ENCODE results near the gene HS3ST6.
"Not testable (repeated sequence)": the region's sequence is repeated elsewhere in the genome, so short reads cannot be mapped to it uniquely, and the experiment has no call there.

HS3ST6 gene

GRCh38 chr16:1926271-1926670, 8.1 kb upstream of the HS3ST6 start:
- no peak for DNase-seq (ENCODE audit: low spot score)

DNA sequence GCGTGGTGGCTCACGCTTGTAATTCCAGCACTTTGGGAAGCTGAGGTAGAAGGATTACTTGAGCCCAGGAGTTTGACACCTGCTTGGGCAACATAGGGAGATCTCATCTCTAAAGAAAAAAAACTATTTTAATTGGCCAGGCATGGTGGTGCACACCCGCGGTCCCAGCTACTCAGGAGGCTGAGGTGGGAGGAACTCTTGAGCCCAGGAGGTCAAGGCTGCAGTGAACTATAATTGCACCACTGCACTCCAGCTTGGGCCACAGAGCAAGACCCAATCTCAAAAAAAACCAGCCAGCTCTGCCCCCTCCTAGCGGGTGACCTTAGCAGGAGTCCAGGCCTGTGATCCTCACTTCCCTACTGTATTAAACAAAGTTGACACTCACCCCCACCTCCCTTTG, 5.9 kb upstream of the HS3ST6 start:
- no peak for DNase-seq (ENCODE audit: low spot score)

GRCh38 chr16:1923299-1924034, 5.3 kb upstream of the HS3ST6 start:
- DNase-seq (ENCODE audit: low spot score): peak; percentile 63

GRCh38 chr16:1922357-1922756, 4.1 kb upstream of the HS3ST6 start:
- DNase-seq (ENCODE audit: low spot score): no peak

DNA sequence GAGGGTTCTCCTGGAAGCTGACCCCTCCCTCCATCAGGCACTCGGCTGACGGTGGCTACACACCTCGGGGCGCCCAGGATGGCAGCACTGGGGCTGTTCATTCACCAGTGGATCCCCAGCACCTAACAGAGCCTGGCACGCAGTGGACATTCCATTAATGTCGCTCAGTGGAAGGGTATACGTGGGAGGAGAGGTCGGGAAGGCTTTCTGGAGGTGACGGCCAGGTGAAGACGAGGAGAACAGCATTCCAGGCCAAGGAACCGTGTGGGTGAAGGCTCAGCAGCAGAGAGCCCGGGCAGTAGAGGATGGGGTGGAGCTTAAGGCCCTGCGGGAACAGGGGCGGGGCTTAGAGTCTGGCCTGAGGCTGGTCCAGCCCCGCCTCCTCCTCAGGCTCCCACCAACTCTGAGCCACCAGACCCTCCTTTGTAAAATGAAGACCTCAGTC, 2.5 kb upstream of the HS3ST6 start:
- DNase-seq (ENCODE audit: low spot score): peak; percentile 64

GRCh38 chr16:1920122-1920521, 1.9 kb upstream of the HS3ST6 start:
- not testable (repeated sequence) for DNase-seq (ENCODE audit: low spot score)

- no peak for DNase-seq (ENCODE audit: low spot score)
Measured at GRCh38 chr16:1919327-1919998, 1.2 kb upstream of the HS3ST6 start.

DNA sequence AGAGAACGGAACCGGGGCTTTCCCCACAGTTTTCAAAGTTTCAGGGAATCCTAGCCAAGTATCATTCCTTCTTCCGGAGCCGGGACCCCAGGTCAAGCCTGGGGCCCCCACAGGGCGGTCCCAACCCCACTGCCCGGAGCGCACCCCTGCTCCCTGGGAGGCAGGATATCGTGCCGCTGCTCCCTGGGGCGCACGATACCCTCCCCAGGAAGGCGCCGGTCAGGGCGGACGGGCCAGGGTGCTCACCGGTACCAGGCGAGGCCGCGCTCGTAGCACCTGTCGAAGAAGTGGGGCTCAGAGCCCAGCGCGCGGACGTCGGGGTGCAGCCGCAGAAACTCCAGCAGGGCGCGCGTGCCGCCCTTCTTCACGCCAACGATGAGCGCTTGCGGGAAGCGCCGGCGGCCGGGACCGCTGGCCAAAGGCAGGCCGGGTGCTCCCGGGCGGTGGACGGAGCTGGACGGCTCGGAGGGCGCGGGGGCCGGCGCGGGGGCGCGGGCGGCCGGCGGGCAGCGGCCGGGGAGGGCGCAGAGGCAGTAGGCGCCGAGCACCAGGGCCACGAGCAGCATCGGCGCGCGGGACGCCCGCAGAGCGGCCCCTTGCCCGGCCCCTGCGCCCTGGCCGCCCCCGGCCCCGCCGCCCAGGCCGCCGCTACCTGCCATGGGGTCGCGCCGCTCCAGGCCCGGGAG, 407 bp downstream of the HS3ST6 start:
- no peak for DNase-seq (ENCODE audit: low spot score)

DNA sequence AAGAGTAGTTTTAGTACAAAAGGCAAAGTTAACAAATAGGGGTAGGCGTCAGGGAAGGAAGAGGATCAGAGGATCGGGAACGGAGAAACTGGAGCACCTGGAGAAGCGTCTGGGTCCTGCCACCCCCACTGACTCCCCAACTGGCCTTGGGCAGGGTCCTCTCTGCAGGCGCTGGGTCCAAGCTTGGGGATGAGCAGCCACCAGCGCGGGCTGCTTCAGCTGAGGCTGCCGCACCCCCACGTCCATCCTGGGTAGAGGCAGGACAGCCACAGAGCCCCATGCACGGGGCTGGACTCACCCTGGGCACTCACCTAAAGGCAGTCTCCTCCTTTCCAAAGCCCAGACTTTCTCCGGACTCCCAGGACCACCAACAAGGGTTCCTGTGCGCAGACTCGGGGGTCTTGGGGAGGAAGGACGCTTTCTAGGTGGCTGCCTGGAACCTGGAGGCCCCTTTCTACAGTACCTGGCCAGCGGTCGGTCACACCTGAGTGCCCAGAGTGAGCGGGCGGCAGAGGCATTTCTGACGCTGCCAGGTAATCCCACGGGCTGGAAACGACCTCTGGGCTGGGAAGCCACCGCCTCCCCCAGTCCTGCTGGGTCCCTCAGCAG, 1.1 kb downstream of the HS3ST6 start:
- no peak for DNase-seq (ENCODE audit: low spot score)

DNA sequence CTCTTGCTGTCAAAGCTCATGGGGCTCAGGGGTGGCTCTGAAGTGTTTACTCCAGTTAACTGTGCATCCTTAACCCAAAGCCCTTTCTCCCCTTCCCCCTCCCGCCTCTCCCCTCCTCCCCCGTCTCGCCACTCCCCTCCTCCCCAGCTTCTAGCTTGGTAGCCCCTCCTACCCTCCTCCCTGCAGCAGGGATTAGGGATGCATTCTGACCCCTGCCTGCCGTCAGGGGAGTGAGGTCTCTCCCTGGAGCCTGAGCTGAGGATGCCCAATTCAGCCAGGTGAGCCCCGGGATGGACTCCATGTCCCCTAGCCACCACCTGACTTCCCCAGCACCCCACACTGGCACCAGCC, 1.6 kb downstream of the HS3ST6 start:
- DNase-seq (ENCODE audit: low spot score): no peak

- no peak for DNase-seq (ENCODE audit: low spot score)
Measured at GRCh38 chr16:1915732-1916639, 2.2 kb downstream of the HS3ST6 start.

DNA sequence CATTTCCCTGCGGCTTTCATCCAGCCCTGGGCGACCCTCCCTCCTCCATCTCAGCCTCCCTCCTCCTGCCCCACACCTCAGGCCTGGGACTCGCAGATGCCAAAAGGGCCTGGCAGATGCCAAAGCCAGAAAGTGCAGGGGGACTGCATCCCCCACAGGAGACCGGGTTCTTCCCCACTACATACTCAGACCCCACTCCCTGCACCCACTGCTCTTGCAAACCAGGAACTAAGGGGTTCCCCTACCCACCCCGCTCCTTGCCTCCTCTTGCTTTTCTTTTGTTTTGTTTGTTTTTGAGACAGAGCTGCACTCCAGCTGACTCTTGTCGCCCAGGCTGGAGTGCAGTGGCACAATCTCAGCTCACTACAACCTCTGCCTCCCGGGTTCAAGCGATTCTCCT, 3.2 kb downstream of the HS3ST6 start:
- no peak for DNase-seq (ENCODE audit: low spot score)

DNA sequence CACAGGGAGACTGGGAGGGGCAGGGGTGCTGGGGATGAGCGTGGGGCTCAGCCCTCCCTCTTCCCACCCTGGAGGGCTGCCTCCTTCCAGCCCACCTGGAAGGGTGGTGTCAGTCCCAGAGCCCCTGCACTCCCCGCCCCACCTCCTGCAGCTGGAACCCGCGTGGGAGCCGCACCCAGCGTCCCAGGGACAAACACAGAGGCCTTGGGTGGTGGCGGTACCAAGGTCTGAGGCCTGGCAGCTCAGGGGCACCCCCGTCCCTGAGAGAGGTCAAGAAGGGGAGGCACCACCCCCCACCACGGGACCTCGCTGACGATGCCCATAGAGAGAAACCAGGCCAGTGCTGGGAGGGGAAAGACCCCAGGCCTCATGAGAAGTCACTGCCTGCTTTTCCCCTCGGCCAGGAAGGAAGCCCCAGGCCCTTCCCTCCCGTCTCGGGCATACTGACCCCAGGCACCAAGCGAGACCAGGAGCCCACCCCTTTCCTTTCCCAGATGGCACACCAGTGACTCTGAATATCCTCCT, 4.1 kb downstream of the HS3ST6 start:
- DNase-seq (ENCODE audit: low spot score): no peak

DNA sequence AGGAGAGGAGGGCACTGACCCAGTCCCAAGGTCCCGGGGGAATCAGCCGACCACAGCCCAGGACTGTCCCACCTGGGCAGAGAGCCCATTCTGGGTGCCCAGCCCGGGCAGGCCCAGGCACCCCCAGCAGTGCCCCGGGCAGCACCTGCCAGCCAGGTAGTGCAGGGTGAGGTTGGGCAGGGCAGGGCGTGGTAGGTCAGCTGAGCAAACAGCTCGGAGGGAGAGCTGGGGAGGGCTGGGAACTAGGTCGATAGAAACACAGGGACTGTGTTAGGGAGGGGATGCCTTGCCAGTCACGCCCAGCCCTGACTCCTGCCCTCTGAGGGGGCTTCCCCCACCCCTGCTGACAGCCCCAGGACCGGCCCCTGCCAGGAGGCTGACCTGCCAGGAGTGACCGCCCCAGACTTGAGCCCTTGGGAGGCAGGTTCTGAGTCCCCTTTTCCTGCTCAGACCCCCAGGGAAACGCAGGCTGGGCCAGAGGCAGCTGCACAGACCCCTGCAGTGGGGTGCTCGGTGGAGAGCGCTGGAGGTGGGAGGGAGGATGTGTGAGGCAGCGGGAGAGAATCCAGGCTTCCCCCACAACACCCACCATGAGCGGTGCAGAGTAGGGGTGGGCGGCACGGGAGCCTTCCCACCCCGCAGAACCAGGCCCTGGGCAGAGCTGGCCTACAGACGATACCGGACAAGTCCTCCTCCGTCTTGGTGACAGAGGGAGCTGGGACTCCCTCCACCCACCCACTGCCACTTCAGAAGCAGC, 4.7 kb downstream of the HS3ST6 start:
- DNase-seq (ENCODE audit: low spot score): no peak

DNA sequence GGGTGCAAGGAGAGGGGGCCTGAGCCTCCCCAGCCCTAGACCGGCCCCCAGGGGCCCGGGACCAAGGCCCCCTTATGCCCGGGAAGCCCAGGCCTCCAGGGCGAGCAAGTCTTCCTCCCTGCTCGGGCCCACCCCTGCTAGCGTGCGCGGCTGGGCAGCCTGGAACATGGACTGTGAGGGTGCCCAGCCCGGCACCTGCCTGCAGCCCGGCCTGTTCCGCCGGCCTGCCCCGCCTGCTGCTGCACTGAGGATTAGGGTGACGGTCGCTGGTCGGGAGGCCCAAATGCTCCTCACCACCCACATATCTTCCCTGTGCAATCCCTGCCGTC, 6.0 kb downstream of the HS3ST6 start:
- DNase-seq (ENCODE audit: low spot score): no peak

- no peak for DNase-seq (ENCODE audit: low spot score)
Measured at GRCh38 chr16:1911467-1912214, 6.6 kb downstream of the HS3ST6 start.

DNA sequence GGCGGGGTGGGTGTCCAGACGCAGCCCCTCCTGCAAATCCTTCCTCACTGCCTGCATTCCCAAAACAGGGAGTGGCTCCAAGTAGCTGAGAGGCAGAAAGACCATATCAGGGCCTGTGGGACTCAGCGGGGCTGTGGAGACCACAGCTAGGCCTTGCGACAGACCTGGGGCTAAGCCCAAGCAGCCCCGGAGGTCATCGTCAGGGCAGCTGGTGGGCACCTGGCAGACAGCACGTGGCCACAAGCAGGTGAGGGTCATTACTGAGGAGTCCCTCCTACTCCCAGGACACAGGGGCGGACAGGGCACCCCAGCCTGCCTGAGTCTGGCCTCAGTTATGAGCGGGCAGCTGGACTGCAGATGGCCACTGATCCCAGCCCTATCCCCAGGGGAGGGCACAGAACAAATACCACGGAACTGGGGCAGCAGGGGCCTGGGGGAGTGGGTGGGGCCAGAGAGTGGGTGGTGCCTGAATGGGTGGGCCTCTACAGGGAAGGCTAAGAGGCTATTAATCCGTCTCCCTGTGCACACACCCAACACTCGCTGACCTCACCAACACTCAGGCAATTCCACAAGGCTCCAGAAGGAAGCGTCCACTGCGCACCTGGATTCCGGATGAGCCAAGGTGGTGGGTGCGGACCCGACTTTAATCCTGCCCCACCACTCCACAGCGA, 8.5 kb downstream of the HS3ST6 start:
- DNase-seq (ENCODE audit: low spot score): no peak

GRCh38 chr16:1908983-1909382, 9.2 kb downstream of the HS3ST6 start:
- no peak for DNase-seq (ENCODE audit: low spot score)

GRCh38 chr16:1908184-1908583, 10.0 kb downstream of the HS3ST6 start:
- no peak for DNase-seq (ENCODE audit: low spot score)
